ENCODE measurements around the gene OPN1MW3. TPM values are rescaled to one million over a fixed set of nuclear protein-coding genes. Genes with fewer than 3 reads are reported as not detected.
"Not testable (repeated sequence)": the region's sequence is repeated elsewhere in the genome, so short reads cannot be mapped to it uniquely, and the experiment has no call there.

The OPN1MW3 gene
- total RNA-seq, 1 experiment from 2014 or later = not detected

- H3K9me3 ChIP-seq (ENCODE audit: control insufficient read depth, low read depth, low read length); H2BK15ac ChIP-seq (ENCODE audit: low read depth, low read length); H3K4ac ChIP-seq (ENCODE audit: low read depth, low read length); H4K5ac ChIP-seq (ENCODE audit: insufficient read length, low read depth, low read length); H4K20me1 ChIP-seq (ENCODE audit: control insufficient read depth, insufficient read depth, insufficient read length); H4K8ac ChIP-seq (replicated peaks; ENCODE audit: insufficient read length, low read depth, low read length); H3K9ac ChIP-seq (ENCODE audit: extremely low read depth, insufficient read length, low read length); H3K4me1 Mint-ChIP-seq; H3K27ac Mint-ChIP-seq; H3K18ac ChIP-seq (ENCODE audit: insufficient read length, low read depth, low read length); H3K9me3 Mint-ChIP-seq; H2BK20ac ChIP-seq (ENCODE audit: low read depth, low read length, poor library complexity, severe bottlenecking); H3K27me3 ChIP-seq (ENCODE audit: insufficient read depth, low read length); H3T11ph ChIP-seq (ENCODE audit: low read length); H3K4me2 ChIP-seq (ENCODE audit: insufficient read depth, insufficient read length, low read length); H4K91ac ChIP-seq (ENCODE audit: insufficient read length, low read depth, low read length); H3K4me1 ChIP-seq (ENCODE audit: insufficient read depth, low read length); H3K79me2 ChIP-seq (ENCODE audit: insufficient read depth, low read length); H2AK5ac ChIP-seq (ENCODE audit: insufficient read length, low read length); H3K4me3 Mint-ChIP-seq; H3K23me2 ChIP-seq (ENCODE audit: insufficient read length, low read depth, low read length, poor library complexity, severe bottlenecking); H2BK120ac ChIP-seq (ENCODE audit: low read depth, low read length, poor library complexity, severe bottlenecking); H3K14ac ChIP-seq (ENCODE audit: insufficient read depth, low read length); H3K36me3 Mint-ChIP-seq (ENCODE audit: insufficient read depth in 1 of 3, low read depth in 3 of 3); H2BK5ac ChIP-seq (ENCODE audit: insufficient read length, low read length); H3K23ac ChIP-seq (ENCODE audit: insufficient read length, low read depth, low read length); H3K56ac ChIP-seq (ENCODE audit: insufficient read length, low read depth, low read length); H2BK12ac ChIP-seq (ENCODE audit: insufficient read length, low read depth, low read length); H3K79me1 ChIP-seq (ENCODE audit: insufficient read depth, low read depth, low read length, poor library complexity, severe bottlenecking); DNase-seq; H3K27me3 Mint-ChIP-seq (ENCODE audit: low read depth); H2AFZ ChIP-seq (ENCODE audit: low read length); H3K27ac ChIP-seq (ENCODE audit: insufficient read length, low read depth, low read length): not testable (repeated sequence)
- WGBS (ENCODE audit: extremely low coverage, insufficient read length, low lambda C conversion rate) = no CpG with 5 or more reads among the region's 16 CpGs
These were observed 23.8 kb upstream of the OPN1MW3 start for GRCh38 chrX:154233620-154234019.

DNA sequence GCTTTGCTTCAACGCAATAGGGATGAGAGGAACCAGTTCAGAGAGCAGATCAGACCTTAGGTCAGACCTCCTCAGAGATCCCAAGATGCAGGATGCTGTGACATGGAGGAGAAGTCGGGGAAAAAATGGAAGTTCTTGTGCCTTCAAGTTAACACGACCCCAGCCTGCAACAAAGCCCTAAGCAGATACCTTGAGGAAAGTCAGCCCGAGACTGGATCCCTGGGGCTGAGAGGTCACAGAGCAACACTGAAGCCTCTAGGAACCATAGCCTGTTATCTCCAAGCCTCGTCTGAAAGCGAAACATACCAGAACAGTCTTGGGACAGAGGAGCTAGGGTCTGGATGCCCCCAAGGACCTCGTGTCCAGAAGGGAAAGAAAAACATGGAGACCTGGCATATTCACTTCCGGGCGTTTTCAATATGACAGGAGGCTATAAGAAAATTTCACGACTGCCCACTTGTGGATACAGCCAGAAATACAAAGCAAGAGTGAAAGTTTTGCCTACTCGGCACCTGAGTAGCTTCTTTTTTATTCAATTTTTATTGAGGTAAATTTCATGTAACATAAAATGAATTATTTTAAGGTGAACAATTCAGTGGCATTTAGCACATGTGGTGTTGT lies 18.3 kb upstream of the OPN1MW3 start:
- H4K20me1 ChIP-seq (ENCODE audit: control insufficient read depth, insufficient read depth, insufficient read length); H3K9ac ChIP-seq (ENCODE audit: extremely low read depth, insufficient read length, low read length); H3T11ph ChIP-seq (ENCODE audit: low read length); H4K91ac ChIP-seq (ENCODE audit: insufficient read length, low read depth, low read length); H3K18ac ChIP-seq (ENCODE audit: insufficient read length, low read depth, low read length); H2BK12ac ChIP-seq (ENCODE audit: insufficient read length, low read depth, low read length); H3K14ac ChIP-seq (ENCODE audit: insufficient read depth, low read length); H3K27me3 ChIP-seq (ENCODE audit: insufficient read depth, low read length); H3K4me3 Mint-ChIP-seq; H3K79me1 ChIP-seq (ENCODE audit: insufficient read depth, low read depth, low read length, poor library complexity, severe bottlenecking); H3K4me1 Mint-ChIP-seq; H2BK5ac ChIP-seq (ENCODE audit: insufficient read length, low read length); H4K8ac ChIP-seq (replicated peaks; ENCODE audit: insufficient read length, low read depth, low read length); H2AFZ ChIP-seq (ENCODE audit: low read length); H3K4ac ChIP-seq (ENCODE audit: low read depth, low read length); H4K5ac ChIP-seq (ENCODE audit: insufficient read length, low read depth, low read length); H3K79me2 ChIP-seq (ENCODE audit: insufficient read depth, low read length); DNase-seq; H2BK15ac ChIP-seq (ENCODE audit: low read depth, low read length); H3K36me3 Mint-ChIP-seq (ENCODE audit: insufficient read depth in 1 of 3, low read depth in 3 of 3); H3K23ac ChIP-seq (ENCODE audit: insufficient read length, low read depth, low read length); H3K27ac ChIP-seq (ENCODE audit: insufficient read length, low read depth, low read length); H2BK120ac ChIP-seq (ENCODE audit: low read depth, low read length, poor library complexity, severe bottlenecking); H3K4me1 ChIP-seq (ENCODE audit: insufficient read depth, low read length); H3K27ac Mint-ChIP-seq; H3K27me3 Mint-ChIP-seq (ENCODE audit: low read depth); H3K23me2 ChIP-seq (ENCODE audit: insufficient read length, low read depth, low read length, poor library complexity, severe bottlenecking); H2BK20ac ChIP-seq (ENCODE audit: low read depth, low read length, poor library complexity, severe bottlenecking); H2AK5ac ChIP-seq (ENCODE audit: insufficient read length, low read length); H3K56ac ChIP-seq (ENCODE audit: insufficient read length, low read depth, low read length); H3K4me2 ChIP-seq (ENCODE audit: insufficient read depth, insufficient read length, low read length); H3K9me3 ChIP-seq (ENCODE audit: control insufficient read depth, low read depth, low read length): not testable (repeated sequence)
- no CpG with 5 or more reads among the region's 11 CpGs for WGBS (ENCODE audit: extremely low coverage, insufficient read length, low lambda C conversion rate)
- peaks cover 14 to 20% of the 10 kb centered on the region in 2 experiments for H3K9me3 Mint-ChIP-seq
